PC-9 (cell line): ENCODE measurements around the gene MAP3K13. TPM values are rescaled to one million over a fixed set of nuclear protein-coding genes. Genes with fewer than 3 reads are reported as not detected.

ENCODE experiments used
- BruUV-seq: library from RNA; stranded (reverse); fragments of 400-500 nt; replicated peaks from 2 replicates; lab custom pipeline; 2021; lab: Mats Ljungman, UMichigan
- CTCF ChIA-PET: fragments of 300-600 bp; sonication (Branson Sonifier 250); formaldehyde crosslinking; loops from one replicate; lab custom pipeline; 2022; ENCODE audit warnings: antibody characterized with exemption; lab: Charles Lee
- POLR2A ChIA-PET: fragments of 300-600 bp; sonication (Branson Sonifier 250); formaldehyde crosslinking; loops from one replicate; lab custom pipeline; 2022; ENCODE audit warnings: antibody characterized with exemption; ENCODE audit not compliant: unreplicated experiment; lab: Charles Lee
- DNase-seq, 2 experiments: peaks; one replicate each; pipeline versions ENCODE4 v3.0.0 to v3.0.0-alpha.2; 2015 to 2022; ENCODE audit warnings: mixed read lengths in 1 of 2
- H2AFZ ChIP-seq: fragments of 200-600 bp; sonication (generic); 2 replicates; pipeline ENCODE4 v1.8.1; 2017; ENCODE audit warnings: antibody characterized with exemption
- H3F3A ChIP-seq: fragments of 200-600 bp; sonication (generic); 2 replicates; pipeline ENCODE4 v1.8.1; 2017; ENCODE audit warnings: antibody characterized with exemption, mild to moderate bottlenecking, low read depth; ENCODE audit not compliant: insufficient read depth
- H3K27ac ChIP-seq: fragments of 200-600 bp; sonication (generic); 2 replicates; pipeline ENCODE4 v1.6.1; 2016; ENCODE audit warnings: mixed run types
- H3K27me3 ChIP-seq: fragments of 200-600 bp; sonication (generic); 2 replicates; pipeline ENCODE4 v1.6.1; 2016; ENCODE audit warnings: low read depth, mixed run types; ENCODE audit not compliant: insufficient read depth
- H3K36me3 ChIP-seq: fragments of 200-600 bp; sonication (generic); 2 replicates; pipeline ENCODE4 v1.6.1; 2016; ENCODE audit warnings: low read depth, mixed run types
- H3K4me1 ChIP-seq: fragments of 200-600 bp; sonication (generic); replicated peaks from 2 replicates; pipeline ENCODE4 v1.6.1; 2016; ENCODE audit warnings: mixed run types; ENCODE audit not compliant: insufficient read depth
- H3K4me2 ChIP-seq: fragments of 200-600 bp; sonication (generic); 2 replicates; pipeline ENCODE4 v1.6.1; 2017; ENCODE audit warnings: mixed run types
- H3K4me3 ChIP-seq: fragments of 200-600 bp; sonication (generic); 2 replicates; pipeline ENCODE4 v1.6.1; 2016; ENCODE audit warnings: mixed run types
- H3K79me2 ChIP-seq: fragments of 200-600 bp; sonication (generic); 2 replicates; pipeline ENCODE4 v1.6.1; 2017; ENCODE audit warnings: low read depth, mixed run types
- H3K9me2 ChIP-seq: fragments of 200-600 bp; sonication (generic); 2 replicates; pipeline ENCODE4 v1.8.1; 2017; ENCODE audit warnings: mild to moderate bottlenecking; ENCODE audit not compliant: insufficient read depth
- H3K9me3 ChIP-seq: fragments of 200-600 bp; sonication (generic); 2 replicates; pipeline ENCODE4 v1.8.1; 2016; ENCODE audit warnings: low read depth; ENCODE audit not compliant: insufficient read depth
- H4K20me1 ChIP-seq: fragments of 200-600 bp; sonication (generic); 2 replicates; pipeline ENCODE4 v1.8.1; 2017; ENCODE audit not compliant: insufficient read depth
- CTCF ChIP-seq: fragments of 200-600 bp; sonication (generic); conservative IDR thresholded peaks from 2 replicates; pipeline ENCODE4 v1.6.1; 2017; ENCODE audit warnings: mixed run types, antibody characterized with exemption, mild to moderate bottlenecking, moderate library complexity
- EZH2 ChIP-seq: fragments of 200-600 bp; sonication (generic); IDR thresholded peaks from 2 replicates; pipeline ENCODE4 v1.8.0; 2017; ENCODE audit warnings: antibody characterized with exemption, low read depth
- intact Hi-C: fragments of 100-400 bp; cut with micrococcal nuclease; formaldehyde crosslinking; loops from one replicate; pipeline ENCODE4 v1.10.0; 2022; ENCODE audit not compliant: unreplicated experiment
- total RNA-seq: library from RNA; stranded (reverse); gene quantifications from 2 replicates; pipeline ENCODE4 v1.2.3, GENCODE V29; 2021

MAP3K13 gene
- total RNA-seq, 1 experiment from 2014 or later = 65.5 TPM

- intact Hi-C loops = no loop called here
- H3K4me1 ChIP-seq = 0 out of 2 replicates have a peak, but pooled peaks cover 3% of the 10 kb centered on the region
- no peak for DNase-seq
- no peak overlapping the region for H2AFZ ChIP-seq
- peaks cover 2% of the 10 kb centered on the region; the same call in 1 of the 2 replicates for H3F3A ChIP-seq
- H3K4me3 ChIP-seq = no peak overlapping the region
- H3K79me2 ChIP-seq = peaks cover 2% of the 10 kb centered on the region
- TF ChIP-seq CTCF = no peak
- TF ChIP-seq EZH2 = no peak
- H3K9me3 ChIP-seq = no peaks in the 10 kb centered on the region
- H3K27ac ChIP-seq = no peak overlapping the region
- H3K4me2 ChIP-seq = no peak overlapping the region
- no peaks in the 10 kb centered on the region for H3K36me3 ChIP-seq
- H3K27me3 ChIP-seq = no peaks in the 10 kb centered on the region
- no TSS peak for BruUV-seq
- no peaks in the 10 kb centered on the region for H4K20me1 ChIP-seq
- no peaks in the 10 kb centered on the region for H3K9me2 ChIP-seq
- ChIA-PET POLR2A (no interaction called here), CTCF (no interaction called here)
Observed at GRCh38 chr3:185503521-185503920, 140.6 kb downstream of the MAP3K13 start.

- no peak overlapping the region for H3K4me3 ChIP-seq
- H3K4me1 ChIP-seq = no peaks in the 10 kb centered on the region
- ChIA-PET CTCF (no interaction called here), POLR2A (interaction anchor here (0.6 kb wide), 1 partner anchor 29 kb away, joined by 3 read pairs; no protein-coding TSS in a partner anchor)
- no peak overlapping the region for H3K4me2 ChIP-seq
- no peaks in the 10 kb centered on the region for H3K36me3 ChIP-seq
- no peaks in the 10 kb centered on the region for H3K79me2 ChIP-seq
- H2AFZ ChIP-seq = no peak overlapping the region
- DNase-seq = peak in 1 of 2 experiments; percentile 49
- H3K27me3 ChIP-seq = no peaks in the 10 kb centered on the region
- TSS peak; percentile 9 for BruUV-seq
- no peaks in the 10 kb centered on the region for H3K9me2 ChIP-seq
- no peaks in the 10 kb centered on the region for H4K20me1 ChIP-seq
- no peak for TF ChIP-seq EZH2
- H3F3A ChIP-seq = no peaks in the 10 kb centered on the region; the same call in 1 of the 2 replicates
- H3K27ac ChIP-seq = no peak overlapping the region
- intact Hi-C loops = no loop called here
- H3K9me3 ChIP-seq = no peaks in the 10 kb centered on the region
Observed at GRCh38 chr3:185504636-185505035, 141.7 kb downstream of the MAP3K13 start.

GRCh38 chr3:185507883-185508282 is 144.9 kb downstream of the MAP3K13 start:
- no peak for DNase-seq

More at GRCh38 chr3:185507883-185508282, 144.9 kb downstream of the MAP3K13 start:
- Histone ChIP-seq H3K9me3 (no peaks in the 10 kb centered on the region), H4K20me1 (no peaks in the 10 kb centered on the region), H3F3A (no peaks in the 10 kb centered on the region; the same call in 1 of the 2 replicates), H3K4me3 (no peak overlapping the region), H3K27ac (no peak overlapping the region), H3K79me2 (no peaks in the 10 kb centered on the region), H3K4me2 (no peak overlapping the region), H3K4me1 (no peaks in the 10 kb centered on the region), H3K36me3 (no peaks in the 10 kb centered on the region), H3K27me3 (no peaks in the 10 kb centered on the region), H2AFZ (no peak overlapping the region), H3K9me2 (no peaks in the 10 kb centered on the region)
- TF ChIP-seq CTCF (no peak), EZH2 (no peak)
- ChIA-PET POLR2A (no interaction called here), CTCF (interaction anchor here (0.5 to 0.6 kb wide), 2 partner anchors 13 to 127 kb away, joined by 4 to 6 read pairs; no protein-coding TSS in a partner anchor)
- intact Hi-C loops = no loop called here
- BruUV-seq = no TSS peak
